Motor neuron (in vitro differentiated cells): ENCODE data around the gene RHAG. TPM values are rescaled to one million over a fixed set of nuclear protein-coding genes. Genes with fewer than 3 reads are reported as not detected.

Experiments used
- total RNA-seq, 8 experiments: library from RNA; unstranded; fragments of 300-600 nt; gene quantifications; 2 replicates each; pipeline versions ENCODE4 v1.2.3 to v1.2.4, GENCODE V29; 2022

The RHAG gene
- total RNA-seq, 8 experiments from 2014 or later: 0.28 TPM; not detected in 7

Other genes starting within 250 kb of the RHAG start
- gene MMUT, start 173.6 kb downstream of the RHAG start, total RNA-seq: 10 to 100 TPM in 7 of 8 experiments, 1 to 10 TPM in 1; 9.3 to 31.2 (median 18.8) TPM
- gene CENPQ, start 173.5 kb downstream of the RHAG start, total RNA-seq: 10 to 100 TPM in 1 of 8 experiments, 1 to 10 TPM in 7; 1.9 to 12.4 (median 6.1) TPM
- not detected for gene GLYATL3, start 136.9 kb downstream of the RHAG start, total RNA-seq
- gene C6orf141, start 86.2 kb downstream of the RHAG start, total RNA-seq: under 1 TPM in 4 of 8 experiments, not detected in 4; 0.28 to 0.71 (median 0.50) TPM
- under 1 TPM in 1 of 8 experiments, not detected in 7; 0.29 TPM for gene CRISP2, start 76.7 kb upstream of the RHAG start, total RNA-seq
- gene CRISP3, start 107.5 kb upstream of the RHAG start, total RNA-seq: under 1 TPM in 1 of 8 experiments, not detected in 7; 0.28 TPM
- gene PGK2, start 150.4 kb upstream of the RHAG start, total RNA-seq: under 1 TPM in 1 of 8 experiments, not detected in 7; 0.33 TPM
- gene CRISP1, start 229.7 kb upstream of the RHAG start, total RNA-seq: under 1 TPM in 3 of 8 experiments, not detected in 5; 0.15 to 0.43 (median 0.24) TPM